HCT116 (cell line): ENCODE results near the gene ATP5F1E. TPM values are rescaled to one million over a fixed set of nuclear protein-coding genes. Genes with fewer than 3 reads are reported as not detected.

Experiments
- ATAC-seq: fragments of 200-7000 bp; cut with Tn5 transposase; 2 replicates; pipeline ENCODE4 v1.9.1; 2020; ENCODE audit warnings: mild to moderate bottlenecking, moderate library complexity
- BruUV-seq: library from RNA; stranded (reverse); fragments of 400-500 nt; replicated peaks from 2 replicates; lab custom pipeline; 2021; lab: Mats Ljungman, UMichigan
- CTCF ChIA-PET: fragments of 300-600 bp; sonication (Branson Sonifier 250); formaldehyde crosslinking; loops from one replicate; lab custom pipeline; 2021; ENCODE audit warnings: antibody characterized with exemption; lab: Charles Lee
- POLR2A ChIA-PET: fragments of 300-600, 350-600 bp; sonication (Branson Sonifier 250); formaldehyde crosslinking; loops from one replicate; lab custom pipeline; 2021; ENCODE audit warnings: antibody characterized with exemption; lab: Charles Lee
- RAD21 ChIA-PET, 2 experiments: fragments of 300-600 bp; sonication (Branson Sonifier 250); formaldehyde crosslinking; loops; one replicate each; lab custom pipeline; 2023; ENCODE audit warnings: low total read pairs in 2 of 2; ENCODE audit not compliant: uncharacterized antibody in 2 of 2, unreplicated experiment in 2 of 2, low non-redundant PET in 1 of 2; lab: Charles Lee
- DNase-seq: peaks from one replicate; pipeline ENCODE4 v3.0.0-alpha.2; 2010; ENCODE audit warnings: low read depth, low spot score
- H2AFZ ChIP-seq: fragments of 200-600 bp; shearing (Covaris generic), sonication (generic); 2 replicates; pipeline ENCODE4 v1.6.1; 2017; ENCODE audit warnings: low read depth, mixed run types, mixed read lengths, antibody characterized with exemption, low read length; ENCODE audit not compliant: poor library complexity, severe bottlenecking
- H3K27ac ChIP-seq: 2 replicates; pipeline ENCODE4 v1.5.1; 2012; ENCODE audit warnings: low read depth, low read length
- H3K27me3 ChIP-seq: fragments of 200-600 bp; sonication (generic); 2 replicates; pipeline ENCODE4 v1.6.1; 2016; ENCODE audit warnings: mixed run types, low read length, mixed read lengths; ENCODE audit not compliant: insufficient read depth
- H3K36me3 ChIP-seq, 2 experiments: fragments of 200-500 bp in 1 of 2; fragments of 200-600 bp in 1 of 2; sonication (Bioruptor generic) in 1 of 2; sonication (generic) in 1 of 2; 2 replicates each; pipeline versions ENCODE4 v1.5.1 to v1.6.1; 2014 to 2016; ENCODE audit warnings: low read length in 2 of 2, inconsistent platforms in 1 of 2, mixed read lengths in 1 of 2, mixed run types in 1 of 2; ENCODE audit not compliant: insufficient read depth in 2 of 2, control insufficient read depth in 1 of 2
- H3K4me1 ChIP-seq, 2 experiments: fragments of 200-600 bp in 1 of 2; sonication (generic) in 1 of 2; 2 replicates each; pipeline versions ENCODE4 v1.5.1 to v1.6.1; 2012 to 2017; ENCODE audit warnings: low read length in 2 of 2, inconsistent platforms in 1 of 2, mild to moderate bottlenecking in 1 of 2, mixed read lengths in 1 of 2, mixed run types in 1 of 2, moderate library complexity in 1 of 2; ENCODE audit not compliant: insufficient read depth in 2 of 2, control insufficient read depth in 1 of 2
- H3K4me2 ChIP-seq: fragments of 200-600 bp; sonication (generic); 2 replicates; pipeline ENCODE4 v1.6.1; 2017; ENCODE audit warnings: mixed run types, low read length, mixed read lengths
- H3K4me3 ChIP-seq, 2 experiments: fragments of 200-600 bp in 1 of 2; sonication (generic) in 1 of 2; replicated peaks in 1 of 2; 2 replicates each; pipeline ENCODE4 v1.5.1; 2011 to 2016; ENCODE audit warnings: low read length in 2 of 2, control low read depth in 1 of 2, low read depth in 1 of 2, mild to moderate bottlenecking in 1 of 2, mixed read lengths in 1 of 2, mixed run types in 1 of 2
- H3K79me2 ChIP-seq: fragments of 200-600 bp; sonication (generic); 2 replicates; pipeline ENCODE4 v1.6.1; 2017; ENCODE audit warnings: mild to moderate bottlenecking, mixed run types, low read length, moderate library complexity, mixed read lengths; ENCODE audit not compliant: insufficient read depth
- H3K9ac ChIP-seq: fragments of 200-600 bp; sonication (generic); 2 replicates; pipeline ENCODE4 v1.6.1; 2016; ENCODE audit warnings: low read length, mixed read lengths
- H3K9me2 ChIP-seq: fragments of 200-600 bp; sonication (generic), shearing (Covaris generic); 2 replicates; pipeline ENCODE4 v1.6.1; 2017; ENCODE audit warnings: mixed run types, mild to moderate bottlenecking, moderate library complexity; ENCODE audit not compliant: insufficient read depth
- H3K9me3 ChIP-seq, 2 experiments: fragments of 200-500 bp in 1 of 2; fragments of 200-600 bp in 1 of 2; sonication (Bioruptor generic) in 1 of 2; sonication (generic) in 1 of 2; 2 replicates each; pipeline ENCODE4 v1.6.1; 2014 to 2017; ENCODE audit warnings: low read length in 2 of 2, mixed read lengths in 2 of 2, inconsistent platforms in 1 of 2, low read depth in 1 of 2, mild to moderate bottlenecking in 1 of 2, mixed run types in 1 of 2, moderate library complexity in 1 of 2; ENCODE audit not compliant: control insufficient read depth in 1 of 2, insufficient read depth in 1 of 2
- H4K20me1 ChIP-seq: fragments of 200-600 bp; sonication (generic), shearing (Covaris generic); 2 replicates; pipeline ENCODE4 v1.6.1; 2017; ENCODE audit warnings: mixed run types, mild to moderate bottlenecking, moderate library complexity; ENCODE audit not compliant: insufficient read depth
- ATF3 ChIP-seq: IDR thresholded peaks from 2 replicates; pipeline ENCODE4 v1.6.1; 2012
- CTCF ChIP-seq, 3 experiments: fragments of 200-600 bp in 1 of 3; sonication (generic) in 1 of 3; IDR thresholded peaks in 2 of 3; conservative IDR thresholded peaks in 1 of 3; 2 replicates each; pipeline ENCODE4 v1.5.1; 2012 to 2017; ENCODE audit warnings: low read depth in 2 of 3, low read length in 2 of 3, antibody characterized with exemption in 1 of 3, borderline replicate concordance in 1 of 3, control low read depth in 1 of 3, mild to moderate bottlenecking in 1 of 3, mixed read lengths in 1 of 3, mixed run types in 1 of 3, moderate library complexity in 1 of 3; ENCODE audit not compliant: insufficient read depth in 1 of 3
- EZH2 ChIP-seq: fragments of 200-600 bp; sonication (generic); IDR thresholded peaks from 2 replicates; pipeline ENCODE4 v1.6.1; 2017; ENCODE audit warnings: antibody characterized with exemption, mixed run types
- JUND ChIP-seq: IDR thresholded peaks from 2 replicates; pipeline ENCODE4 v1.6.1; 2012
- POLR2A ChIP-seq: IDR thresholded peaks from 2 replicates; pipeline ENCODE4 v1.7.0; 2011; ENCODE audit warnings: borderline replicate concordance; ENCODE audit not compliant: insufficient read depth, insufficient read length; ENCODE audit errors: extremely low read depth
- REST ChIP-seq: IDR thresholded peaks from 2 replicates; pipeline ENCODE4 v1.6.1; 2012; ENCODE audit warnings: low read depth
- SIN3A ChIP-seq: IDR thresholded peaks from 2 replicates; pipeline ENCODE4 v1.6.1; 2012; ENCODE audit warnings: low read depth
- ZBTB33 ChIP-seq: IDR thresholded peaks from 2 replicates; pipeline ENCODE4 v1.6.1; 2011; ENCODE audit warnings: mild to moderate bottlenecking, low read length, moderate library complexity; ENCODE audit not compliant: insufficient replicate concordance; ENCODE audit errors: extremely low read depth
- ZFX ChIP-seq: fragments of 450-650 bp; IDR thresholded peaks from 2 replicates; pipeline ENCODE4 v1.6.1; 2017
- ZNF274 ChIP-seq: fragments of 200-500 bp; sonication (Bioruptor generic); IDR thresholded peaks from 2 replicates; pipeline ENCODE4 v1.6.1; 2014; ENCODE audit warnings: mild to moderate bottlenecking, low read depth, low read length, inconsistent platforms
- intact Hi-C: fragments of 100-400 bp; cut with micrococcal nuclease; formaldehyde crosslinking; loops from 2 replicates; pipeline ENCODE4 v1.10.0; 2022
- total RNA-seq: library from RNA; stranded (reverse); gene quantifications from one replicate; pipeline ENCODE4 v1.2.1, GENCODE V29; 2021; ENCODE audit not compliant: unreplicated experiment

The ATP5F1E gene
- total RNA-seq, 1 experiment from 2014 or later: 72.8 TPM

- TF ChIP-seq ZBTB33: no peak
Measured at GRCh38 chr20:59000326-59000725, 31.8 kb downstream of the ATP5F1E start (continued).

- intact Hi-C loops: no loop called here
- CTCF ChIA-PET: interaction anchor here (0.7 kb wide), 1 partner anchor 457 kb away, joined by 3 read pairs; no protein-coding TSS in a partner anchor
Measured at GRCh38 chr20:58998656-58999055, 33.5 kb downstream of the ATP5F1E start.

More at GRCh38 chr20:58998656-58999055, 33.5 kb downstream of the ATP5F1E start:
- no peaks in the 10 kb centered on the region for H4K20me1 ChIP-seq
- no peak overlapping the region for H3K4me3 ChIP-seq
- H3K27me3 ChIP-seq: no peaks in the 10 kb centered on the region
- ATAC-seq: no peak
- no peak overlapping the region for H3K4me2 ChIP-seq
- H3K27ac ChIP-seq: no peak overlapping the region
- no TSS peak for BruUV-seq
- no peak for DNase-seq
- H3K9ac ChIP-seq: no peak overlapping the region
- TF ChIP-seq ATF3 (no peak), JUND (no peak), REST (no peak), ZNF274 (no peak), ZFX (no peak), SIN3A (no peak), EZH2 (no peak), CTCF (IDR thresholded peaks at IDR 0.05 in 2 of 3, conservative IDR thresholded peaks at IDR 0.05 in 1 of 3; ENCODE audit: borderline replicate concordance in 1 of 3, insufficient read depth in 1 of 3, low read depth in 2 of 3, low read length in 2 of 3) (no peak), POLR2A (no peak)
- no peaks in the 10 kb centered on the region for H3K4me1 ChIP-seq
- ChIA-PET RAD21 (no interaction called here), POLR2A (no interaction called here)
- peaks cover 6% of the 10 kb centered on the region; the same call in 1 of the 2 replicates for H3K79me2 ChIP-seq
- no peak overlapping the region for H2AFZ ChIP-seq
- no peaks in the 10 kb centered on the region for H3K9me2 ChIP-seq
- H3K9me3 ChIP-seq: no peaks in the 10 kb centered on the region
- peaks cover 34 to 42% of the 10 kb centered on the region in 2 experiments for H3K36me3 ChIP-seq
